Upper lobe of left lung (tissue), 4 donors: ENCODE results near the gene CNTNAP5.

Experiments
- POLR2A ChIP-seq, 4 donors: fragments of 450-650 bp; IDR thresholded peaks; one replicate each; pipeline ENCODE4 v1.5.1; 2016 to 2017; ENCODE audit warnings: antibody characterized with exemption in 4 of 4, mild to moderate bottlenecking in 2 of 4
- POLR2AphosphoS5 ChIP-seq, 2 donors: sonication (generic); formaldehyde crosslinking; IDR thresholded peaks; one replicate each; pipeline ENCODE4 v1.5.1; 2017; ENCODE audit warnings: antibody characterized with exemption in 2 of 2

DNA sequence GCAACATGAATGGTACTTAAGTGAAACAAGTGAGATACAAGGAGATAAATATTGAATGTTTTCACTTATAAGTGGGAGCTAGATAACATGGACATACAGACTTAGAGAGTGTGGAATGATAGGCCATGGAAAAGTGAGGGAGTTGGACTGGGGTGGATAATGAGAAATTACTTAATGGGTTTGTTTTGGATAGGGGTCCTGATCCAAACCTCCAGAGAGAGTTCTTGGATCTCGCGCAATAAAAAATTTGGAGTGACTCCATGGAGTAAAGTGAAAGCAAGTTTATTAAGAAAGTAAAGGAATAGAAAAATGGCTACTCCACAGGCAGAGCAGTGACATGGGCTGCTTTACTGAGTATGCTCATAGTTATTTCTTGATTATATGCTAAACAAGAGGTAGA lies 508.9 kb downstream of the CNTNAP5 start:
- TF ChIP-seq POLR2A (IDR thresholded peaks at IDR 0.05): no peak
- no peak for TF ChIP-seq POLR2AphosphoS5 (IDR thresholded peaks at IDR 0.05)
